K562 (cell line): Measurements from ENCODE around the gene ARHGAP15. TPM values are rescaled to one million over a fixed set of nuclear protein-coding genes. Genes with fewer than 3 reads are reported as not detected.

ENCODE experiments used
- ATAC-seq: fragments of 200-7000 bp; cut with Tn5 transposase; 3 replicates; pipeline ENCODE4 v1.9.1; 2020; ENCODE audit warnings: moderate library complexity
- BruUV-seq: library from RNA; stranded (reverse); fragments of 400-500 nt; replicated peaks from 2 replicates; lab custom pipeline; 2021; lab: Mats Ljungman, UMichigan
- CTCF ChIA-PET: fragments of 300-600 bp; formaldehyde crosslinking; extraction: SDS; loops from one replicate; lab custom pipeline; 2021; ENCODE audit warnings: low intra/inter-chr PET ratio; lab: Yijun Ruan, JAX
- POLR2A ChIA-PET: fragments of 300-600, 350-650 bp; sonication (Branson Sonifier 250); formaldehyde crosslinking; extraction: SDS; loops from one replicate; lab custom pipeline; 2021; ENCODE audit warnings: antibody characterized with exemption, inconsistent platforms; lab: Yijun Ruan, JAX
- DNase-seq, 4 experiments: peaks; one replicate each; pipeline versions ENCODE4 v3.0.0 to v3.0.0-alpha.2; 2011 to 2018; ENCODE audit warnings: low spot score in 3 of 4, mixed read lengths in 3 of 4; ENCODE audit errors: extremely low read depth in 1 of 4
- FAIRE-seq: peaks from 2 replicates; lab custom pipeline; 2011; peaks lifted over from hg19 to GRCh38; lab: Jason Lieb, UNC
- H2AFZ ChIP-seq: 2 replicates; pipeline ENCODE4 v1.6.0; 2011; ENCODE audit warnings: low read depth, low read length, control low read depth, inconsistent platforms
- H3K27ac ChIP-seq: fragments of 200-600 bp; 3 replicates; pipeline ENCODE4 v1.8.0; 2011; ENCODE audit warnings: low read depth, mild to moderate bottlenecking, control low read depth, inconsistent platforms, low read length, moderate library complexity, mixed read lengths; ENCODE audit errors: extremely low read depth
- H3K27me3 ChIP-seq, 2 experiments: fragments of 300-600 bp in 1 of 2; 2 replicates in 1 of 2; 3 replicates in 1 of 2; pipeline versions ENCODE4 v1.6.0 to v1.8.0; 2011; ENCODE audit warnings: inconsistent platforms in 2 of 2, low read length in 2 of 2, mild to moderate bottlenecking in 1 of 2, mixed read lengths in 1 of 2, moderate library complexity in 1 of 2; ENCODE audit not compliant: control insufficient read depth in 2 of 2, insufficient read depth in 2 of 2
- H3K36me3 ChIP-seq: fragments of 300-600 bp; 3 replicates; pipeline ENCODE4 v1.8.0; 2011; ENCODE audit warnings: mild to moderate bottlenecking, low read length, inconsistent platforms; ENCODE audit not compliant: control insufficient read depth, insufficient read depth
- H3K4me1 ChIP-seq, 2 experiments: fragments of 200-600 bp in 1 of 2; replicated peaks in 1 of 2; 2 replicates in 1 of 2; 3 replicates in 1 of 2; pipeline versions ENCODE4 v1.5.1 to v1.8.0; 2011; ENCODE audit warnings: inconsistent platforms in 2 of 2, low read length in 2 of 2, mild to moderate bottlenecking in 1 of 2, mixed read lengths in 1 of 2, moderate library complexity in 1 of 2; ENCODE audit not compliant: control insufficient read depth in 2 of 2, insufficient read depth in 2 of 2
- H3K4me2 ChIP-seq: 2 replicates; pipeline ENCODE4 v1.6.1; 2011; ENCODE audit warnings: low read length, control low read depth, inconsistent platforms, mixed read lengths; ENCODE audit not compliant: insufficient read depth
- H3K4me3 ChIP-seq: fragments of 200-600 bp; sonication (generic), shearing (Covaris generic); 2 replicates; pipeline ENCODE4 v1.5.1; 2016; ENCODE audit warnings: control low read depth, inconsistent platforms
- H3K79me2 ChIP-seq: fragments of 200-600 bp; 3 replicates; pipeline ENCODE4 v1.8.0; 2011; ENCODE audit warnings: low read length, inconsistent platforms; ENCODE audit not compliant: control insufficient read depth, insufficient read depth
- H3K9ac ChIP-seq, 2 experiments: 2 replicates each; pipeline versions ENCODE4 v1.6.0 to v1.6.1; 2011; ENCODE audit warnings: low read depth in 2 of 2, low read length in 2 of 2, control low read depth in 1 of 2, inconsistent platforms in 1 of 2, mild to moderate bottlenecking in 1 of 2, mixed read lengths in 1 of 2; ENCODE audit not compliant: insufficient read depth in 1 of 2
- H3K9me1 ChIP-seq: one replicate; pipeline ENCODE4 v1.6.0; 2011; ENCODE audit warnings: inconsistent platforms, mild to moderate bottlenecking, low read length, moderate library complexity; ENCODE audit not compliant: control insufficient read depth, insufficient read depth
- H3K9me3 ChIP-seq: replicated peaks from 2 replicates; pipeline ENCODE4 v1.5.1; 2011; ENCODE audit warnings: low read depth, low read length, inconsistent platforms; ENCODE audit not compliant: control insufficient read depth, insufficient read depth
- H4K20me1 ChIP-seq: replicated peaks from 2 replicates; pipeline ENCODE4 v1.6.1; 2011; ENCODE audit warnings: low read length, inconsistent platforms, mixed read lengths; ENCODE audit not compliant: control insufficient read depth, insufficient read depth
- WHSC1 ChIP-seq: IDR thresholded peaks from one replicate; pipeline ENCODE4 v1.6.1; 2012; ENCODE audit warnings: low read length, control low read depth, inconsistent platforms
- ZKSCAN3 ChIP-seq: fragments of 250-450 bp; sonication (Bioruptor Pico); IDR thresholded peaks from 2 replicates; pipeline ENCODE4 v1.4.0; 2020
- ZNF696 ChIP-seq: fragments of 250-450 bp; sonication (Bioruptor Pico); conservative IDR thresholded peaks from 2 replicates; pipeline ENCODE4 v1.4.0; 2020; ENCODE audit warnings: mild to moderate bottlenecking, moderate library complexity
- WGBS: fragments of 100-300 bp; shearing (Covaris generic); methylation state at CpG from one replicate; pipeline ENCODE4 v1.1.6; 2016; ENCODE audit warnings: low coverage, mixed read lengths; ENCODE audit not compliant: insufficient coverage; ENCODE audit errors: missing lambda C conversion rate; 5-methylcytosine and 5-hydroxymethylcytosine counted together
- in situ Hi-C: fragments of 300-500 bp; cut with MboI; formaldehyde crosslinking; loops from 4 replicates; pipeline ENCODE4 v1.15.0; 2018; ENCODE audit warnings: inconsistent platforms, mixed read lengths
- intact Hi-C: fragments of 100-400 bp; cut with micrococcal nuclease; formaldehyde crosslinking; loops from 2 replicates; pipeline ENCODE4 v1.14.2; 2022
- polyA plus RNA-seq, 8 experiments: library from polyadenylated mRNA; depleted of rRNA in 4 of 8; stranded (reverse) in 5 of 8; unstranded in 3 of 8; fragments of >200 nt; fragmentation: Nextera tagmentation in 2 of 8; fragmentation: Illumina TruSeq in 1 of 8; extraction: Ambion mirVana in 2 of 8; extraction: Trizol in 1 of 8; gene quantifications; 2 replicates each; pipeline versions ENCODE4 v1.2.1 to v1.2.3, GENCODE V29; 2011 to 2014; ENCODE audit warnings: inconsistent platforms in 1 of 8, missing spikeins in 1 of 8
- total RNA-seq, 7 experiments: library from RNA; depleted of rRNA in 6 of 7; stranded (reverse); fragments of >200 nt in 6 of 7; fragmentation: Illumina TruSeq in 2 of 7; extraction: Trizol in 2 of 7; gene quantifications; 2 replicates each; pipeline versions ENCODE4 v1.2.1 to v1.2.3, GENCODE V29; 2011 to 2021; ENCODE audit warnings: low replicate concordance in 1 of 7
- TF ChIP-seq, protein P1 (sequence below): sonication (generic); formaldehyde crosslinking; IDR thresholded peaks from 2 replicates; pipeline ENCODE4 v1.8.1; 2023; ENCODE audit warnings: missing genetic modification reagents, mild to moderate bottlenecking, borderline replicate concordance

ARHGAP15 gene
- total and polyA plus RNA-seq, 9 of the 15 experiments (the other 6 are each of a cell fraction or from before 2014, with no cell fraction given): 1.5 to 17.9 (median 7.9) TPM

GRCh38 chr2:143734507-143734906 lies 605.3 kb downstream of the ARHGAP15 start:
- ChIA-PET POLR2A (interaction anchor here (0.7 kb wide), 1 partner anchor 40 kb away, joined by 3 read pairs; no protein-coding TSS in a partner anchor), CTCF (no interaction called here)
- Histone ChIP-seq H4K20me1 (no peaks in the 10 kb centered on the region), H2AFZ (no peak overlapping the region), H3K9me3 (no peaks in the 10 kb centered on the region), H3K4me2 (no peak overlapping the region), H3K4me3 (no peak overlapping the region), H3K27ac (no peak overlapping the region), H3K9me1 (no peaks in the 10 kb centered on the region), H3K9ac (no peak overlapping the region), H3K36me3 (no peaks in the 10 kb centered on the region), H3K4me1 (no peaks in the 10 kb centered on the region; a peak in 1 of 5 replicates), H3K79me2 (no peaks in the 10 kb centered on the region), H3K27me3 (no peaks in the 10 kb centered on the region)
- TF ChIP-seq ZKSCAN3 (CRISPR knock-in tag) (no peak), WHSC1 (no peak), ZNF696 (CRISPR knock-in tag) (no peak)
- TF ChIP-seq, protein P1, sequence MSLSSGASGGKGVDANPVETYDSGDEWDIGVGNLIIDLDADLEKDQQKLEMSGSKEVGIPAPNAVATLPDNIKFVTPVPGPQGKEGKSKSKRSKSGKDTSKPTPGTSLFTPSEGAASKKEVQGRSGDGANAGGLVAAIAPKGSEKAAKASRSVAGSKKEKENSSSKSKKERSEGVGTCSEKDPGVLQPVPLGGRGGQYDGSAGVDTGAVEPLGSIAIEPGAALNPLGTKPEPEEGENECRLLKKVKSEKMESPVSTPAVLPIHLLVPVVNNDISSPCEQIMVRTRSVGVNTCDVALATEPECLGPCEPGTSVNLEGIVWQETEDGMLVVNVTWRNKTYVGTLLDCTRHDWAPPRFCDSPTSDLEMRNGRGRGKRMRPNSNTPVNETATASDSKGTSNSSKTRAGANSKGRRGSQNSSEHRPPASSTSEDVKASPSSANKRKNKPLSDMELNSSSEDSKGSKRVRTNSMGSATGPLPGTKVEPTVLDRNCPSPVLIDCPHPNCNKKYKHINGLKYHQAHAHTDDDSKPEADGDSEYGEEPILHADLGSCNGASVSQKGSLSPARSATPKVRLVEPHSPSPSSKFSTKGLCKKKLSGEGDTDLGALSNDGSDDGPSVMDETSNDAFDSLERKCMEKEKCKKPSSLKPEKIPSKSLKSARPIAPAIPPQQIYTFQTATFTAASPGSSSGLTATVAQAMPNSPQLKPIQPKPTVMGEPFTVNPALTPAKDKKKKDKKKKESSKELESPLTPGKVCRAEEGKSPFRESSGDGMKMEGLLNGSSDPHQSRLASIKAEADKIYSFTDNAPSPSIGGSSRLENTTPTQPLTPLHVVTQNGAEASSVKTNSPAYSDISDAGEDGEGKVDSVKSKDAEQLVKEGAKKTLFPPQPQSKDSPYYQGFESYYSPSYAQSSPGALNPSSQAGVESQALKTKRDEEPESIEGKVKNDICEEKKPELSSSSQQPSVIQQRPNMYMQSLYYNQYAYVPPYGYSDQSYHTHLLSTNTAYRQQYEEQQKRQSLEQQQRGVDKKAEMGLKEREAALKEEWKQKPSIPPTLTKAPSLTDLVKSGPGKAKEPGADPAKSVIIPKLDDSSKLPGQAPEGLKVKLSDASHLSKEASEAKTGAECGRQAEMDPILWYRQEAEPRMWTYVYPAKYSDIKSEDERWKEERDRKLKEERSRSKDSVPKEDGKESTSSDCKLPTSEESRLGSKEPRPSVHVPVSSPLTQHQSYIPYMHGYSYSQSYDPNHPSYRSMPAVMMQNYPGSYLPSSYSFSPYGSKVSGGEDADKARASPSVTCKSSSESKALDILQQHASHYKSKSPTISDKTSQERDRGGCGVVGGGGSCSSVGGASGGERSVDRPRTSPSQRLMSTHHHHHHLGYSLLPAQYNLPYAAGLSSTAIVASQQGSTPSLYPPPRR (CRISPR knock-in tag): no peak
- intact Hi-C loops: no loop called here
- DNase-seq (no peak), ATAC-seq (no peak), FAIRE-seq (no peak)
- no TSS peak for BruUV-seq
- in situ Hi-C loops: no loop called here
- WGBS: 24% methylated on average over 2 of the region's 2 CpGs
